ENCODE measurements around the gene STK16. TPM values are rescaled to one million over a fixed set of nuclear protein-coding genes. Genes with fewer than 3 reads are reported as not detected.

Gene STK16
- total and polyA plus RNA-seq, 10 donors = 17.0 to 47.6 (median 29.5) TPM

GRCh38 chr2:219249203-219249980 lies 4.1 kb downstream of the STK16 start:
- Histone ChIP-seq H3K27ac (peak overlapping the region; percentile 73 to 99 (median 94)), H3K4me1 (peaks cover 55 to 98% (median 86%) of the 10 kb centered on the region in 6 donors), H3K36me3 (peaks cover 0 to 53% (median 23%) of the 10 kb centered on the region in 6 donors), H3K9me3 (no peaks in the 10 kb centered on the region), H3K27me3 (replicated peaks in 1 of 7) (peaks cover 0 to 6% (median 0%) of the 10 kb centered on the region in 7 donors), H3K4me3 (peak overlapping the region; percentile 2 to 94 (median 33))
- WGBS, 5 donors = 10 to 19% (median 11%) methylated on average over 6 to 7 of the region's 7 CpGs
- DNase-seq = peak; percentile 89
- TF ChIP-seq POLR2AphosphoS5 (IDR thresholded peaks at IDR 0.05) (peak; percentile 36 to 98 (median 88)), POLR2A (IDR thresholded peaks at IDR 0.05) (peak; percentile 9 to 33 (median 30))
- TF ChIP-seq, protein P1, sequence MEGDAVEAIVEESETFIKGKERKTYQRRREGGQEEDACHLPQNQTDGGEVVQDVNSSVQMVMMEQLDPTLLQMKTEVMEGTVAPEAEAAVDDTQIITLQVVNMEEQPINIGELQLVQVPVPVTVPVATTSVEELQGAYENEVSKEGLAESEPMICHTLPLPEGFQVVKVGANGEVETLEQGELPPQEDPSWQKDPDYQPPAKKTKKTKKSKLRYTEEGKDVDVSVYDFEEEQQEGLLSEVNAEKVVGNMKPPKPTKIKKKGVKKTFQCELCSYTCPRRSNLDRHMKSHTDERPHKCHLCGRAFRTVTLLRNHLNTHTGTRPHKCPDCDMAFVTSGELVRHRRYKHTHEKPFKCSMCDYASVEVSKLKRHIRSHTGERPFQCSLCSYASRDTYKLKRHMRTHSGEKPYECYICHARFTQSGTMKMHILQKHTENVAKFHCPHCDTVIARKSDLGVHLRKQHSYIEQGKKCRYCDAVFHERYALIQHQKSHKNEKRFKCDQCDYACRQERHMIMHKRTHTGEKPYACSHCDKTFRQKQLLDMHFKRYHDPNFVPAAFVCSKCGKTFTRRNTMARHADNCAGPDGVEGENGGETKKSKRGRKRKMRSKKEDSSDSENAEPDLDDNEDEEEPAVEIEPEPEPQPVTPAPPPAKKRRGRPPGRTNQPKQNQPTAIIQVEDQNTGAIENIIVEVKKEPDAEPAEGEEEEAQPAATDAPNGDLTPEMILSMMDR (IDR thresholded peaks at IDR 0.05 in 8 of 11, conservative IDR thresholded peaks at IDR 0.05 in 3 of 11) = peak in 1 of 11 experiments; percentile 7
- intact Hi-C loops (cut with DNase I; ENCODE audit: low total_unique reads) = no loop called here

DNA sequence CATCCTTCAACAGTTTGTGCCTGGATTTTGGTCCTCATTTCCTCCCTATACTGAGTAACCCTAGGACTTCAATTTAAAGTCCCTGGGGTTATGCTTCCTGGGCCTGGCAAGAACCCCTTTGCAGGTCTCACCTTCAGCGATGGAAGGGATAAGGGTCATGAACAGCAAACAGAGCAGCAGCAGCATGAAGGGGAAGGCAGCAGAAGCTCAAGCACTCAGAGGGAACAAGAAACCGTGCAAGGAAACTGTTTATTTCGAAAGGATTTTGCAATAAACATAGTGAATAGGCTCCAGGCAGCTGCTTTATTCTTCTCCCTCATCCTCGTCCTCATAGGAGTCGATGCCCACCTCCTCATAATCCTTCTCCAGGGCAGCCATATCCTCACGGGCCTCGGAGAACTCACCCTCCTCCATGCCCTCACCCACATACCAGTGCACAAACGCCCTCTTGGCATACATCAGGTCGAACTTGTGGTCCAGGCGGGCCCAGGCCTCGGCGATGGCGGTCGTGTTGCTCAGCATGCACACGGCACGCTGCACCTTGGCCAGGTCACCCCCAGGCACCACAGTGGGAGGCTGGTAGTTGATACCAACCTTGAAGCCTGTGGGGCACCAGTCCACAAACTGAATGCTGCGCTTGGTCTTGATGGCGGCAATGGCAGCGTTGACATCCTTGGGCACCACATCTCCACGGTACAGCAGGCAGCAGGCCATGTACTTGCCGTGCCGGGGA lies 4.9 kb downstream of the STK16 start:
- H3K4me3 ChIP-seq = peak overlapping the region in 7 of 8 donors; percentile 22 to 94 (median 37)
- intact Hi-C loops (cut with DNase I; ENCODE audit: low total_unique reads) = no loop called here
- H3K36me3 ChIP-seq = peaks cover 0 to 53% (median 23%) of the 10 kb centered on the region in 6 donors
- peak overlapping the region; percentile 73 to 99 (median 94) for H3K27ac ChIP-seq
- TF ChIP-seq, protein P1 (IDR thresholded peaks at IDR 0.05 in 8 of 11, conservative IDR thresholded peaks at IDR 0.05 in 3 of 11) = no peak
- TF ChIP-seq POLR2AphosphoS5 (IDR thresholded peaks at IDR 0.05) = peak; percentile 12 to 83 (median 48)
- H3K9me3 ChIP-seq = no peaks in the 10 kb centered on the region
- peaks cover 0 to 9% (median 0%) of the 10 kb centered on the region in 7 donors for H3K27me3 ChIP-seq (replicated peaks in 1 of 7)
- DNase-seq = peak; percentile 87
- 70 to 87% (median 79%) methylated on average over 17 to 22 of the region's 22 CpGs for WGBS, 5 donors
- H3K4me1 ChIP-seq = peaks cover 55 to 98% (median 86%) of the 10 kb centered on the region in 6 donors

DNA sequence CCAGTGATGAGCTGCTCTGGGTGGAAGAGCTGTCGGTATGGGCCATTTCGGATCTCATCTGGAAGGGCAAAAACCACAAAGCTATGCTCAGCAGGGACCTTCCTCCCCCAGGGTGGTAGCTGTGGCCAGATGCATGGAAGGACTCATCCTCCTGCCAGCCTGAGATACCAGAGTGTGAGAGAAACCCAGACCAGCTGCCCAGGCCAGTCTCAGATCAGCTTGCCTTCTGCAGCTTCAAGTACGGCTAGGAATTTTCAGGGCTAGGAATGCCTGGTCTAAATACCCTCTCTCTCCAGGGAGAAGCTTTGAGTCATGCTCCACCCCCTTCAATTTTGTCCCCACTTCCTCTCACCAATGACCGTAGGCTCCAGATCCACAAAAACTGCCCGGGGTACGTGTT lies 6.4 kb downstream of the STK16 start:
- intact Hi-C loops (cut with DNase I; ENCODE audit: low total_unique reads) = no loop called here
- Histone ChIP-seq H3K27ac (peak overlapping the region in 7 of 8 donors; percentile 94 to 99 (median 95)), H3K27me3 (replicated peaks in 1 of 7) (peaks cover 0 to 9% (median 0%) of the 10 kb centered on the region in 7 donors), H3K9me3 (no peaks in the 10 kb centered on the region), H3K4me1 (peaks cover 45 to 91% (median 76%) of the 10 kb centered on the region in 6 donors), H3K36me3 (peaks cover 0 to 53% (median 23%) of the 10 kb centered on the region in 6 donors), H3K4me3 (peak overlapping the region; percentile 70 to 94 (median 80))
- no peak for DNase-seq
- 49 to 80% (median 71%) methylated on average over 6 of the region's 6 CpGs for whole genome bisulfite sequencing, 5 donors
- TF ChIP-seq POLR2AphosphoS5 (IDR thresholded peaks at IDR 0.05) = no peak
- TF ChIP-seq, protein P1 (IDR thresholded peaks at IDR 0.05 in 8 of 11, conservative IDR thresholded peaks at IDR 0.05 in 3 of 11) = no peak
- no peak for TF ChIP-seq POLR2A (IDR thresholded peaks at IDR 0.05)
